Stimulated activated CD4-positive, alpha-beta T cell treated with anti-CD3 and anti-CD28 coated beads, Interleukin-1b, Interleukin-23, amount 100 ng/mL, for 1 hour (primary cell): Measurements from ENCODE around the gene RNGTT.
A peak's percentile ranks its signal among the peaks of the same experiment; 100 is the strongest.
"Not testable (repeated sequence)": the region's sequence is repeated elsewhere in the genome, so short reads cannot be mapped to it uniquely, and the experiment has no call there.

Experiments
- DNase-seq, 2 donors: peaks; one replicate each; pipeline ENCODE4 v3.0.0-alpha.2; 2020; ENCODE audit warnings: low read depth in 2 of 2

RNGTT gene

GRCh38 chr6:88810701-88811100 is 152.7 kb downstream of the RNGTT start:
- DNase-seq: no peak

GRCh38 chr6:88810089-88810488 is 153.3 kb downstream of the RNGTT start:
- no peak for DNase-seq

- DNase-seq: no peak
These were observed 155.0 kb downstream of the RNGTT start for GRCh38 chr6:88808381-88808780.

- no peak for DNase-seq
These were observed 155.8 kb downstream of the RNGTT start for GRCh38 chr6:88807622-88808021.

- DNase-seq: no peak
These were observed 156.7 kb downstream of the RNGTT start for GRCh38 chr6:88806728-88807127.

- no peak for DNase-seq
These were observed 158.7 kb downstream of the RNGTT start for GRCh38 chr6:88804701-88805100.

GRCh38 chr6:88785478-88785877 is 177.9 kb downstream of the RNGTT start:
- DNase-seq: no peak

- peak; percentile 7 to 19 for DNase-seq
These were observed 182.6 kb downstream of the RNGTT start for GRCh38 chr6:88780714-88781389.

- DNase-seq: no peak
These were observed 187.4 kb downstream of the RNGTT start for GRCh38 chr6:88775866-88776571.

- DNase-seq: not testable (repeated sequence)
These were observed 195.3 kb downstream of the RNGTT start for GRCh38 chr6:88768114-88768513.

GRCh38 chr6:88764081-88764480 is 199.3 kb downstream of the RNGTT start:
- no peak for DNase-seq

- DNase-seq: no peak
These were observed 200.3 kb downstream of the RNGTT start for GRCh38 chr6:88763160-88763559.

GRCh38 chr6:88761237-88762031 is 202.0 kb downstream of the RNGTT start:
- DNase-seq: no peak

GRCh38 chr6:88760091-88760490 is 203.3 kb downstream of the RNGTT start:
- DNase-seq: no peak

GRCh38 chr6:88750936-88751335 is 212.5 kb downstream of the RNGTT start:
- DNase-seq: no peak

GRCh38 chr6:88749849-88750248 is 213.6 kb downstream of the RNGTT start:
- no peak for DNase-seq

- no peak for DNase-seq
These were observed 215.3 kb downstream of the RNGTT start for GRCh38 chr6:88748141-88748540.

GRCh38 chr6:88741939-88742338 is 221.5 kb downstream of the RNGTT start:
- DNase-seq: no peak

- DNase-seq: no peak
These were observed 222.3 kb downstream of the RNGTT start for GRCh38 chr6:88741071-88741470.

GRCh38 chr6:88734544-88734943 is 228.9 kb downstream of the RNGTT start:
- DNase-seq: no peak

- DNase-seq: no peak
These were observed 232.8 kb downstream of the RNGTT start for GRCh38 chr6:88730611-88731011.

GRCh38 chr6:88728756-88729155 is 234.7 kb downstream of the RNGTT start:
- DNase-seq: no peak

GRCh38 chr6:88726409-88726808 is 237.0 kb downstream of the RNGTT start:
- DNase-seq: not testable (repeated sequence)
